IPS DF 6.9 (cell line): Measurements from ENCODE around the gene PDK2.
A peak's percentile ranks its signal among the peaks of the same experiment; 100 is the strongest.

ENCODE experiments used
- DNase-seq: peaks from one replicate; pipeline ENCODE4 v3.0.0-alpha.2; 2013; ENCODE audit warnings: low read depth, low spot score
- H3K27ac ChIP-seq: one replicate; pipeline ENCODE4 v1.5.1; 2013; ENCODE audit warnings: low read length, control low read depth
- H3K27me3 ChIP-seq: 2 replicates; pipeline ENCODE4 v1.6.1; 2013; ENCODE audit warnings: mild to moderate bottlenecking, low read length; ENCODE audit not compliant: control insufficient read depth, insufficient read depth
- H3K36me3 ChIP-seq: 2 replicates; pipeline ENCODE4 v1.6.1; 2013; ENCODE audit warnings: low read length; ENCODE audit not compliant: control insufficient read depth, insufficient read depth
- H3K4me1 ChIP-seq: 2 replicates; pipeline ENCODE4 v1.6.1; 2013; ENCODE audit warnings: low read length; ENCODE audit not compliant: control insufficient read depth, insufficient read depth
- H3K4me3 ChIP-seq: 2 replicates; pipeline ENCODE4 v1.5.1; 2013; ENCODE audit warnings: mild to moderate bottlenecking, low read length
- H3K9me3 ChIP-seq: 2 replicates; pipeline ENCODE4 v1.6.1; 2013; ENCODE audit warnings: low read length, inconsistent platforms; ENCODE audit not compliant: control insufficient read depth, insufficient read depth
- WGBS: extraction: QIAGEN DNeasy Blood & Tissue Kit; methylation state at CpG from one replicate; pipeline ENCODE4 v1.1.7; 2013; ENCODE audit warnings: mixed read lengths, missing lambda C conversion rate; ENCODE audit not compliant: insufficient read length, insufficient coverage; 5-methylcytosine and 5-hydroxymethylcytosine counted together

PDK2 gene

DNA sequence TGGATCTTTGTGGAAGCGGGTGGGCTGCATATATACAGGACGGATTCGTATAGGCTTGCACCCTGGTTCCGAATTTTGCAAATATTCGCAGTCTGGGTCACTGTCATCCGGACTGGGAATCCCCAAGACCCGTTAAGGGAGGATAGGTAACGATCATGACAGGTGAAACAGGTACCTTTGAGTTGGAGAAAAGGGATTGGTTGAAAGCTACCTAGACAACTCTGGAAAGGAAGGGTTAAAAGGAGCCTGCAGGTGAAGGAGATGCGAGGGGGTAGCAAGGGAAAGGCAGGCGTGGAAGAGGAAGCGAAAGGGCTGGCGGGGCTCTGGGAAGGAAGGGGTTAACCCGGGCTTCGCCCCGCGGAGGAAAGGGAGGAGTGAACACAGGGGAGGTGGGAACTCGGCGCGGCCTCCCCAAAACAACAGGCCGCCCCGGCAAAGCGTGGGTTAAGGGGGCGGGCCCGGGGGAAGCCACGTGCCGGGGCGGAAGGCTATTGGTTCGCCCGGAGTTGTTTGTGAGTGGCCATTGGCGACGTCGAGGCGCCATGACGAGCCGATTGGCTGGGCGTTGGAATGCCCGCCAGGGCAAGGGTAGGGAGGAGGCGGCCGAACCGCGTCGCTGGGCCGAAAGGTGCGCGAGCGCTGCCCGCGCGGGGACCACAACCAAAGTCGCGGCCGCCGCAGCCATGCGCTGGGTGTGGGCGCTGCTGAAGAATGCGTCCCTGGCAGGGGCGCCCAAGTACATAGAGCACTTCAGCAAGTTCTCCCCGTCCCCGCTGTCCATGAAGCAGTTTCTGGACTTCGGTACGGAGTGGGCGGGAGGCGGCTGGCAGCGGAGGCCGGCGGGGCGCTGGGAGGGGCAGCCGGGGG is at the start of gene PDK2:
Gene PDK2, plus strand, starts transcription at position 599 of the 867 bp plus-strand sequence. Its CDS starts 85 bp downstream, at position 684.
- WGBS, result no CpG with 5 or more reads among the region's 68 CpGs
- Histone ChIP-seq H3K36me3 (no peaks in the 10 kb centered on the region), H3K27me3 (no peaks in the 10 kb centered on the region), H3K4me1 (no peaks in the 10 kb centered on the region), H3K27ac (no peak within 1 kb of the TSS), H3K9me3 (no peaks in the 10 kb centered on the region), H3K4me3 (peak within 1 kb of the TSS; percentile 82)
- peak; percentile 86 for DNase-seq

GRCh38 chr17:50046179-50046578 is 49.0 kb upstream of the PDK2 start:
- WGBS, result 100% methylated on average over 1 of the region's 2 CpGs
- DNase-seq, result no peak
- Histone ChIP-seq H3K4me3 (no peak overlapping the region), H3K27ac (no peak overlapping the region), H3K36me3 (no peaks in the 10 kb centered on the region), H3K4me1 (peaks cover 9% of the 10 kb centered on the region; the same call in 1 of the 2 replicates), H3K9me3 (no peaks in the 10 kb centered on the region), H3K27me3 (no peaks in the 10 kb centered on the region)

GRCh38 chr17:50046667-50047066 is 48.5 kb upstream of the PDK2 start:
- WGBS, result no CpG with 5 or more reads among the region's 6 CpGs
- no peaks in the 10 kb centered on the region for H3K27me3 ChIP-seq
- peaks cover 12% of the 10 kb centered on the region; the same call in 1 of the 2 replicates for H3K4me1 ChIP-seq
- H3K4me3 ChIP-seq, result no peak overlapping the region
- no peak overlapping the region for H3K27ac ChIP-seq
- H3K36me3 ChIP-seq, result no peaks in the 10 kb centered on the region
- no peaks in the 10 kb centered on the region for H3K9me3 ChIP-seq
- no peak for DNase-seq

- no CpG with 5 or more reads among the region's 6 CpGs for WGBS
- Histone ChIP-seq H3K27me3 (no peaks in the 10 kb centered on the region), H3K4me1 (peaks cover 12% of the 10 kb centered on the region; the same call in 1 of the 2 replicates), H3K4me3 (no peak overlapping the region), H3K36me3 (no peaks in the 10 kb centered on the region), H3K9me3 (no peaks in the 10 kb centered on the region), H3K27ac (no peak overlapping the region)
- no peak for DNase-seq
Observed at GRCh38 chr17:50047083-50047482, 48.1 kb upstream of the PDK2 start.

GRCh38 chr17:50047488-50048126 is 47.5 kb upstream of the PDK2 start:
- no peaks in the 10 kb centered on the region for H3K9me3 ChIP-seq
- H3K36me3 ChIP-seq, result no peaks in the 10 kb centered on the region
- peaks cover 12% of the 10 kb centered on the region; the same call in 1 of the 2 replicates for H3K4me1 ChIP-seq
- DNase-seq, result no peak
- WGBS, result no CpG with 5 or more reads among the region's 9 CpGs
- no peak overlapping the region for H3K4me3 ChIP-seq
- no peaks in the 10 kb centered on the region for H3K27me3 ChIP-seq
- no peak overlapping the region for H3K27ac ChIP-seq

DNA sequence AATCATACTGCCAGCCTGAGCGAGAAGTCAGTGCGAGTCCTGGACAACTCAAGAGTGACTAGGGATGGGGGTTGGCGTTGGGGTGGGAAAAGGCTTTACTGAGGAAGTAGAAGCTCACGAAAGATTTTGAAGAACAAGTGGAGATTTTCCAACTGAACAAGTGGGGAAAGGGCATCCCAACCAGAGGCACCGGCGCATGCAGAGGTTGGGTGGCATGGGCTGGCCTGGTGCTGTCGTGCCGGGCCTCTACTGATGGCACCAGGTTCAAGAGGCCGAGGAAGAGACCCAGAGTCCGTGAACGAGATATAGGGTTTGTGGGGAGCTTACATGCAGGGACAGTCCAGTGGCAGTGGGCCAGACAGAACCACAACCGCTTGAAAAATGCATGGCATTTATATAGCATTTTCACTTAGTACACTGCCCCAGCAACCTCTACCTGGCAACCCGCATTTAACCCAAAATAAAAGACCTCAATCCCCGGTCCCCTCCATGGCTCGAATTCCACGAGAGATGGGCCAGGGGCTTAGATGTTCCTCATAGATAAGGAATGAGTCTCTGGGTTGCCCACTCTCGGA is 46.9 kb upstream of the PDK2 start:
- no peaks in the 10 kb centered on the region for H3K36me3 ChIP-seq
- H3K27me3 ChIP-seq, result no peaks in the 10 kb centered on the region
- no CpG with 5 or more reads among the region's 17 CpGs for WGBS
- peaks cover 12% of the 10 kb centered on the region; the same call in 1 of the 2 replicates for H3K4me1 ChIP-seq
- no peaks in the 10 kb centered on the region for H3K9me3 ChIP-seq
- no peak overlapping the region for H3K4me3 ChIP-seq
- no peak for DNase-seq
- no peak overlapping the region for H3K27ac ChIP-seq

- no peak for DNase-seq
- Histone ChIP-seq H3K4me3 (no peak overlapping the region), H3K27me3 (no peaks in the 10 kb centered on the region), H3K4me1 (peaks cover 12% of the 10 kb centered on the region; the same call in 1 of the 2 replicates), H3K9me3 (no peaks in the 10 kb centered on the region), H3K36me3 (no peaks in the 10 kb centered on the region), H3K27ac (no peak overlapping the region)
- WGBS, result no CpG with 5 or more reads among the region's 4 CpGs
Observed at GRCh38 chr17:50048988-50049387, 46.2 kb upstream of the PDK2 start.

- WGBS, result no CpG with 5 or more reads among the region's 3 CpGs
- H3K36me3 ChIP-seq, result no peaks in the 10 kb centered on the region
- no peak for DNase-seq
- no peak overlapping the region for H3K27ac ChIP-seq
- no peaks in the 10 kb centered on the region for H3K27me3 ChIP-seq
- peaks cover 12% of the 10 kb centered on the region; the same call in 1 of the 2 replicates for H3K4me1 ChIP-seq
- no peak overlapping the region for H3K4me3 ChIP-seq
- H3K9me3 ChIP-seq, result no peaks in the 10 kb centered on the region
Observed at GRCh38 chr17:50049636-50050035, 45.5 kb upstream of the PDK2 start.

GRCh38 chr17:50050431-50051032 is 44.6 kb upstream of the PDK2 start:
- H3K4me3 ChIP-seq, result no peak overlapping the region
- H3K27me3 ChIP-seq, result no peaks in the 10 kb centered on the region
- no CpG with 5 or more reads among the region's 12 CpGs for WGBS
- H3K36me3 ChIP-seq, result no peaks in the 10 kb centered on the region
- H3K9me3 ChIP-seq, result no peaks in the 10 kb centered on the region
- no peak overlapping the region for H3K27ac ChIP-seq
- no peak for DNase-seq
- H3K4me1 ChIP-seq, result peaks cover 12% of the 10 kb centered on the region; the same call in 1 of the 2 replicates

DNA sequence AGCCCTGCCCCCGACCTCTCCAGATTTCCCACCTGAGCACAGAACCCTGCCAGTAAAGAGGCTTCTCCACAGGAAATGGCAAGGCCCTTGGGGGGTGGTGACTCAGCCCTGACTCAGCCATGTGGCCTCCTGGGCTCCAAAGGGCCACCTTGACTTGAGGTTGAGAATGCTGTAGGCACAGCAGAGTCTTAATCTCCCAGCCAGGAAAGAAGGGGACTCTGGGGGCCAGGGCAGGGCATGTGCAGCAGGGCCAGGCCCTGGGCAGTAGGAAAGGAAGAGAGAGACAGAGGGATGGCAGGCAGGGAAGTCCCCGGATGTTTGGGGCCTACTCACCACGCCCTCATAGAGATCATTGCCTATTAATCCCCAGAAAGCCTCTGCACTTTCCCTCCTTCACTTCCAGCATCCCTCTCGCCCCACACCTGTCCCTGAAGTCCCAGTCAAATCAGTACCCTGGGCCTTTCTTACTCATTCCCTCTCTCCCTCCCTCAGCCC is 44.0 kb upstream of the PDK2 start:
- no peak overlapping the region for H3K4me3 ChIP-seq
- peaks cover 12% of the 10 kb centered on the region; the same call in 1 of the 2 replicates for H3K4me1 ChIP-seq
- DNase-seq, result no peak
- WGBS, result no CpG with 5 or more reads among the region's 4 CpGs
- no peaks in the 10 kb centered on the region for H3K36me3 ChIP-seq
- no peaks in the 10 kb centered on the region for H3K9me3 ChIP-seq
- H3K27me3 ChIP-seq, result no peaks in the 10 kb centered on the region
- H3K27ac ChIP-seq, result no peak overlapping the region
